ENCODE data around the gene CDC40. TPM values are rescaled to one million over a fixed set of nuclear protein-coding genes. Genes with fewer than 3 reads are reported as not detected.

Gene CDC40
- total RNA-seq, 1 donor = 21.8 TPM

DNA sequence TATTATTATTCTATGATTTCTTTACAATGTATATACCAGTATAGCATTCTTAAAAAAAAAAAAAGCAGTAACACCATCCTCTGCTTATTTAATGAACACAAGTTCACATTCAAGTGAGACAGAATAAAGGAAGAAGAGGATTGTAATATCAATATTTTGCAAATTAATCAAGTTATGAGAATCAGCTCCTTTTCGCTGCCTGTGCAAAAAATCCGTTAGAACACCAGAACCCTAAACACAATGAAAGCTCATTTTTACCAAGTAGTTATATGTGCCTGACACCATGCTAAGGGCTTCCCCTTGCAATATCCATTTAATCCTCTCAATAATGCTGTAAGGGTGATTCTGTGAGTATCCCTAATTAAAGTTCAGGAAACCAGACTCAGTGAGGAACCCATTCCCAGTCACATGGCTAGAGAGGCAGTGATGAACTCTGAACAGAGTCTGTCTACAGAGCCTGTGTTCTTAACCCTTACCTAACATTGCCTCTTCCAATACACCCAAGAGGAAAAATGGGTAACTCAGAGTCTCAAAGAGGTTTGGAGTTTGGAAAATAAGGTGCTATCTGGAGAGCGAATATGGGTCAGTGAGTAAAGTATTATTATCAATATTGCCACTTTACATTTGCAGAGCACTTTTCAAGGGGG, 66.8 kb downstream of the CDC40 start:
- no peak overlapping the region for H3K4me3 ChIP-seq (ENCODE audit: low read depth, low read length)
- no peak for DNase-seq (ENCODE audit: low read depth)
- TF ChIP-seq, protein P1, sequence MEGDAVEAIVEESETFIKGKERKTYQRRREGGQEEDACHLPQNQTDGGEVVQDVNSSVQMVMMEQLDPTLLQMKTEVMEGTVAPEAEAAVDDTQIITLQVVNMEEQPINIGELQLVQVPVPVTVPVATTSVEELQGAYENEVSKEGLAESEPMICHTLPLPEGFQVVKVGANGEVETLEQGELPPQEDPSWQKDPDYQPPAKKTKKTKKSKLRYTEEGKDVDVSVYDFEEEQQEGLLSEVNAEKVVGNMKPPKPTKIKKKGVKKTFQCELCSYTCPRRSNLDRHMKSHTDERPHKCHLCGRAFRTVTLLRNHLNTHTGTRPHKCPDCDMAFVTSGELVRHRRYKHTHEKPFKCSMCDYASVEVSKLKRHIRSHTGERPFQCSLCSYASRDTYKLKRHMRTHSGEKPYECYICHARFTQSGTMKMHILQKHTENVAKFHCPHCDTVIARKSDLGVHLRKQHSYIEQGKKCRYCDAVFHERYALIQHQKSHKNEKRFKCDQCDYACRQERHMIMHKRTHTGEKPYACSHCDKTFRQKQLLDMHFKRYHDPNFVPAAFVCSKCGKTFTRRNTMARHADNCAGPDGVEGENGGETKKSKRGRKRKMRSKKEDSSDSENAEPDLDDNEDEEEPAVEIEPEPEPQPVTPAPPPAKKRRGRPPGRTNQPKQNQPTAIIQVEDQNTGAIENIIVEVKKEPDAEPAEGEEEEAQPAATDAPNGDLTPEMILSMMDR (IDR thresholded peaks at IDR 0.05; ENCODE audit: insufficient read depth, low read length) = no peak

DNA sequence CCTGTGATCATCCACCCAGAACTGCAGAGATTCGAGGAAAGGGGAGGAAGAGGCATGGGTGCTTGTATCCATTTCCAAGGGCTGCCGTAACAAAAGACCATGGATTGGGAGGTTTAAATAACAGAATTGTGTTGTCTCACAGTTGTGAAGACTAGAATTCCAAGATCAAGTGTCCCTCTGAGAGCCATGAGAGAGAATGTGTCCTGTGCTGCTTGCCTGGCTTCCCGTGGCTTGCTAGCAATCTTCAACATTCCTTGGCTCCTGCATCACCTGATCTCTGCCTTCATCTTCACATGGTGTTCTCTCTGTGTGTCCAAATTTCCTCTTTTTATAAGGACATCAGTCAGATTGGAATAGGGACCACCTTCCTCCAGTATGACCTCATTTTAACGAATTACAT, 69.8 kb downstream of the CDC40 start:
- H3K4me3 ChIP-seq (ENCODE audit: low read depth, low read length) = no peak overlapping the region
- TF ChIP-seq, protein P1 (IDR thresholded peaks at IDR 0.05; ENCODE audit: insufficient read depth, low read length) = no peak
- DNase-seq (ENCODE audit: low read depth) = no peak

DNA sequence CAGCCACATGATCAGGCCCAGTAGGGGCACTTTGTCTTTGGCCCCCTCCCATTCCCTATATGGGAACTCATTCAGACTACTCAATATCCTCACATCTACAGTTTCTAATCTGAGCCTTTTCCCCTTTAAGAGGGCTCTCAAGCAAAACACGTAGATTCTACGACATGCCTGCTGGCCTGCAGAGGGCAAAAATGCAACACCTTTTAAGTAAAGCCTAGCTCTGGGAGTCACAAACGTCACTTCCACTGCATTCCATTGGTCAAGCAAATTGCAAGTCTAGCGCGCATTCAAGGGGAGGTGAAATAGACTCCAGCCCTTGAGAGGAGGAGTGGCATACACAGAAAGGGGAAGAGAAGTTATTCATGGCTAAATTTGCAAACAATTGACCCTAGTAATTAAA, 70.6 kb downstream of the CDC40 start:
- TF ChIP-seq, protein P1 (IDR thresholded peaks at IDR 0.05; ENCODE audit: insufficient read depth, low read length) = no peak

DNA sequence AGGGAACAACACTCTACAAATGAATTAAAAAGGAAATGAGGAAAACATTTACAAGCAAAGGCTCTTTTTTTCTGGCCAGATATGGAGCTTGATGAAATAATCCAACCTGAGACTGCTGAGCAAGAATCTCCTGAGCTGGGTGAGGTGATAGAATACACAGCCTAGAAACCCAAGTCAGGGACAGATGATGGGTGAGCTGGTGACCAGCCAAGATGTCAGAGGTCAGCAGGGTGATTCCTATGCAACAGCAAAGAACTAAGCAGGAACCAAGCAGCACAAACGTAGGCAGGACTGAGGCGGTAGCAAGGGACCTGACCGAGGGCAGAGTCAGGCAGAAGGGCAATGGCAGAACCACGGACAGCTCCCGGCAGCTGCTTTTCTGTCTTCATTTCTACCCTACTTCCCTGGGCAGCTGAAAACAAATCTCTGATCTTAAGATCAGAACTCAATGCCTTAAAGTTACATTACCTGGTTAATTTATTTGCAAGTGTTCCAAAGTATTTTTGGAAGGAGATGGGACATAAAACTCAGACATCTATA, 75.1 kb downstream of the CDC40 start:
- no peak overlapping the region for H3K4me3 ChIP-seq (ENCODE audit: low read depth, low read length)
- TF ChIP-seq, protein P1 (IDR thresholded peaks at IDR 0.05; ENCODE audit: insufficient read depth, low read length) = no peak
- DNase-seq (ENCODE audit: low read depth) = peak; percentile 30

More for the DNA sequence above, 70.6 kb downstream of the CDC40 start:
- no peak for DNase-seq (ENCODE audit: low read depth)
- no peak overlapping the region for H3K4me3 ChIP-seq (ENCODE audit: low read depth, low read length)

DNA sequence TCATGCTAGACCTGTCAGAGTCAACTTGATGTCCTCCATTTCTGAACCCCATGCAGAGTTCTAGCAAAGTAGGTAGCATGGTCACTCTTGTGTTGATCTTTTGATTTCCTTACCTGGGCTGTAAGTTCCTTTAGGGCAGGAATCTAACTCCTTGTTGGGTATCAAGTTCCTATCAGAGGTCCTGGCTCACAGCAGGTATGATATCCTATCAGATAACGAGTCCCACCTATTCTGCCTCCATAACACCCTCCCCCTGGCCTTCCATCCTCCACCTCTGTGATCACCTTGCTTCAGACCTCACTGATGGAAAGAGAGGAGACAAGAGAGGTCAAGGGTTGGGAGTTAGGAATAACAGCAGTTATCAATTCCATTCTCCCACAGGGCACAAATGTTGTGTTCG, 76.1 kb downstream of the CDC40 start:
- TF ChIP-seq, protein P1 (IDR thresholded peaks at IDR 0.05; ENCODE audit: insufficient read depth, low read length) = no peak
- H3K4me3 ChIP-seq (ENCODE audit: low read depth, low read length) = no peak overlapping the region
- no peak for DNase-seq (ENCODE audit: low read depth)

DNA sequence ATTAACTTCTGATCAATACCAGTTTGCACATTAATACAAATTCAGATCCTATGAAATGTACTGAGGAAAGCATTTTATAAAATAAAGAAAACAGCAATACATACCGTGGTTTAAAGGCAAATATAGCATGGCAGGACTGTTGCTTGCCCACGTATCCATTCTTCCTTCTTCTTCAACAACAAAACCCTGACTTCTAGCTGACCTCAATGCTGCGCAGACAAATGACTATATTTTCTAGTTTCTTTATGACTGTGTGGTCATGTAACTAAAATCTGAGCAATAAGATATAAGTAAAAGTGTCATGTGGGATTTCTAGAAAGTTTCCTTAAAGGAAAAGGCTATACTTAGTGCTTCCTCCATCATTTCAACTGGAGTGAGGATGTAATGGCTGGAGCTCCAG, 85.0 kb downstream of the CDC40 start:
- no peak overlapping the region for H3K4me3 ChIP-seq (ENCODE audit: low read depth, low read length)
- TF ChIP-seq, protein P1 (IDR thresholded peaks at IDR 0.05; ENCODE audit: insufficient read depth, low read length) = no peak
- no peak for DNase-seq (ENCODE audit: low read depth)

DNA sequence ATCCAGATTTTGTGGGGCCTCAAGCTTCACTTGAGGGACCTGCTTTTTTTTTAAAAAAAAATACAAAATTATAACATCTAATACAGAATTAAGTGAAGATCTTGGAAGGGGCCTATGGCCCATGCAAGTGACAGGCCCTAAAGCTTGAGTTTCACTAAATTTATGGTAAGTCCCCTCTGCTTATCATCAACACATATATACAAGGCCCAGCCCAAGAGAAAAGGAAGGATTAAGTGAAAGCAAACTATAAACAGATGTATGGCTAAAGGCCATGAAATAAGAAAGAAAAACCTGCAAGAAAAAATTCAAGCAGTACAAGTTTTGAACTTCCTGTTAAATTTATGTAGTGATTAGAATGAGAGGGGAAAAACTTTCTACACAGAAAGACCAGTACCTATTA, 86.8 kb downstream of the CDC40 start:
- TF ChIP-seq, protein P1 (IDR thresholded peaks at IDR 0.05; ENCODE audit: insufficient read depth, low read length) = no peak
- DNase-seq (ENCODE audit: low read depth) = no peak
- H3K4me3 ChIP-seq (ENCODE audit: low read depth, low read length) = no peak overlapping the region
